ENCODE results near the gene SWAP70. TPM values are rescaled to one million over a fixed set of nuclear protein-coding genes. Genes with fewer than 3 reads are reported as not detected.
"Not testable (repeated sequence)": the region's sequence is repeated elsewhere in the genome, so short reads cannot be mapped to it uniquely, and the experiment has no call there.

Gene SWAP70
- polyA plus RNA-seq, 5 donors = 16.4 to 26.9 (median 24.9) TPM

DNA sequence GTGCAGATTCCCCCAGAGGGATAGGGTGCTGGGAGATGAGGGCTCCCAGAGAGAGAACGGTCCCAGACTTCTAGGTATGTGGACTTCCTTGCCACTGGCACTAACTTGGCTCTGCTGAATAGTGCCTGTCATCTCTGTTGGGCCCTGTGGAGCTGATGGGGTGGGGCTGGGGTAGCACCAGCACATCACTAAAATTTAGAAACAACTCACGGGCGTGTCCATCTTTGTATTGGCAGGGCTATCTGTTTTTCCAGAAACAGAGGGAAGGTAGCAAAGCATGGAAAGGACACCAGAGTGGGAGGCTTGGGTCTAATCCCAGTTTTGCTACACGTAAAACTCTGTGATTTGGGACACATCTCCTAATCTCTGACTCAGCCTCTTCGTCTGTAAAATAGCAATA is 25.8 kb downstream of the SWAP70 start:
- no peak for DNase-seq

DNA sequence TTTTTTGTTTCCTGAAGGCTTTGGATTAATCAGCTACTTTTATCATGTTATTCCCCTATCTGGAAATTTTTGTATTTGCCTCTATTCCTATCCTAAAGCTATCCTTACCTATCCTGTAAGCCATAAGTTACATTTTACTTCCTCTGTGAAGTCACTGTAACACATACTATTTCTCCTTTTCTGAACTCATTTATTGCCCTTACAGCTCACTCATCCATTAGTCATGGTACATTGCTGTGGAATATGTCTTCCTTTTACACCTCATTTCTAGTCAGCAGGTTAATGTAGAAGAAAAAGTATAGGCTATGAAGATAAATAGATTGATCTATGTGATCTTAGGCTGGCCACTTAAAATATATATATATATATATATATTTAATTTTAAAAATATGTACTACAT is 28.0 kb downstream of the SWAP70 start:
- no peak for DNase-seq

DNA sequence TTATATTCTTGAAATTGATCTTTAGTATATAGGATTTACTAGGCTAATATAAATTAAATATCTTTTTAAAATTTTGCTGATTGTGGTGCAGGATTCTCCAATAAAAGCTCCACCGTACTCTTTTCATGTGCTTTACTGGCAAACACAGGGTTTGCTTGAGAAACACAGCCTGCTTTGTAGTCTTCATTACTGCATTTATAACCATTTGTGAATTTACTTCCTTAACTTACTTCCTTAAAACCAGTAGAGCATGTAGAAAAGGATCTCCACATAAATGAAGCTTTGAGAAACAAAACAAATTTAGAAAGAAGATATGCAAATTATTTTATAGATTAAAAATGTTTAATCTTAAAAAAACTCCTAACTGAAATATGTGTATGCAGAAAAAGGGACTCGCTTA is 28.8 kb downstream of the SWAP70 start:
- DNase-seq = no peak

DNA sequence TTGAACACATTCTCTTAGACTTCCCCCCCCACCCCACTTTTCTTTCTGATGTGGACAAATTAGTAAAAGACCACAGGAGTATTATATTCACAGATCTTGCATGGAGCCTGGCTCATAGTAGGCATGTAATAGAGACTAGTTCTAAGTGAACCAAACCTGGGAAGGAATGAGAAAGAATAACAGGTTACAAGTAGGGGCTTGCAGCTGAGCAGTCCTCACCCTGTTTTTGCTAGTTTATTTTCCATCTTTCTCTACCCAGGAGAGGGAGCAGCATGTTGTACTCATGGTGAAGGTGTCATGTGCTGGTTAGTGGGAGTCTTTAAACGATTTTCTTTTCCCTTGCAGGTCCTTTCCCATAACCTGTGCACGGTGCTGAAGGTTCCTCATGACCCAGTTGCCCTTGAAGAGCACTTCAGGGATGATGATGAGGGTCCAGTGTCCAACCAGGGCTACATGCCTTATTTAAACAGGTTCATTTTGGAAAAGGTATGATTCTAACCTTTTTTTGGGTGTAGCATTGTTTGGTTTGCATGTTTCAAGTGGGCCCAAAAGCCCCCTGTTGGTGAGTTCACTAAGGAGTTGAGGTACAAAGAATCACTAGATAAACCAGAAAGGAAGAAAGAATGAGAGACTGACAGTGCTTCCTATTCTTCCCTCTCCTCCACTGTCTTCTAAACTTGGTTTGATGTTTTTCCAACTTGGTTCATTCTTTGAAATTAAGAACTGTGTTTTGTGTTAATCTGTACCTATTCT is 30.1 kb downstream of the SWAP70 start:
- DNase-seq = no peak

DNA sequence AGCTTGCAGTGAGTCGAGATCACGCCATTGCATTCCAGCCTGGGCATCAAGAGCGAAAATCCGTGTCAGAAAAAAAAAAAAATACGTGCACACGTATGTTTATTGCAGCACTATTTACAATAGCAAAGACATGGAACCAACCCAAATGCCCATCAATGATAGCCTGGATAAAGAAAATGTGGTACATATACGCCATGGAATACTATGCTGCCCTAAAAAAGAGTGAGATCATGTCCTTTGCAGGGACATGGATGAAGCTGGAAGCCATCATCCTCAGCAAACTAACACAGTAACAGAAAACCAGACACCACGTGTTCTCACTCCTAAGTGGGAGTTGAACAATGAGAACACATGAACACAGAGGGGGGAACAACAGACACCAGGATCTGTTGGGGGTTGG is 31.4 kb downstream of the SWAP70 start:
- DNase-seq = not testable (repeated sequence)

DNA sequence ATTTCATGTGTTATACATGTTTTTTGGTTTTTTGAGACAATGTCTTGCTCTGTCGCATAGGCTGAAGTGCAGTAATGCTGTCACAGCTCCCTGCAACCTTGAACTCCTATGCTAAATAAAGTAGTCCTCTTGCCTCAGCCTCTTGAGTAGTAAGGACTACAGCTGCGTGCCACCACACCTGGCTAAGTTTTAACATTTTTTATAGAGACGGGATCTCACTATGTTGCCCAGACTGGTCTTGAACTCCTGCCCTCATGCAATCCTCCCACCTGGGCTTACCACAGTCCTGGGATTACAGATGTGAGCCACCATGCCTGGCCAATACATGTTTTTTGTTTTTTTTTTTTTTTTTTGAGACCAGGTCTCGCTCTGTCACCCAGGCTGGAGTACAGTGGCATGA is 33.9 kb downstream of the SWAP70 start:
- DNase-seq = no peak

DNA sequence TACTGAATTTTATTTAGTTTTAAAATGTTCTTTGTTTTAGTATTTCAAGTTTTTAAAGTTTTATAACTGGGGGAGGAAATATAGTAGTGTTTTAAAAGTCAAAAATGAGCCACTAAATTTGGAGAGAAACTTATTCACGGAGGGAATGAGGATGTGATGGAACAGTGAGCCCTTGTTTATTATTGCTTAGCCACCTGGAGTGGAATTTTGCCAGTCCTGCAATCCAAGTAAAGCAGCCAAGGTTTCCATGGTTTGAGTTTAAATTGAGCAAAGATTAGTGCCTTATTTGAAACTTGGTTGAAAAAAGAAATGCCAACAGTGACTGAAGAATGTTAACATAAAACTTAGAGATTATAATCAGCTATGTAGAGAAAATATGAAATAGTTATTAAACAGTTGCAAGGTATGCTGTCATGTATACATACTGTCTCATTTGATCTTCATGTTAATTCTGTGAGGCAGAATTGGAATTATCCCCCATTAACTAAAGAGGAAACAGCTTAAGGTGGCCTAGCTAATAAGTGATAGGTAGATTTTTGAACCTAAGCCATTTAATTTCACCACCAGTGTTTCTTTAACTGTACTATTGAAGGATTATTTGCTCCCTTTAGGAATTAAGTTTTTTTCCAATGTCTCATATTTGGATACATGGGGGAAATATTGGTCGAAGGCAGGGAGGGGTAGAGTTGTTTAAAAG is 36.4 kb downstream of the SWAP70 start:
- DNase-seq = no peak

DNA sequence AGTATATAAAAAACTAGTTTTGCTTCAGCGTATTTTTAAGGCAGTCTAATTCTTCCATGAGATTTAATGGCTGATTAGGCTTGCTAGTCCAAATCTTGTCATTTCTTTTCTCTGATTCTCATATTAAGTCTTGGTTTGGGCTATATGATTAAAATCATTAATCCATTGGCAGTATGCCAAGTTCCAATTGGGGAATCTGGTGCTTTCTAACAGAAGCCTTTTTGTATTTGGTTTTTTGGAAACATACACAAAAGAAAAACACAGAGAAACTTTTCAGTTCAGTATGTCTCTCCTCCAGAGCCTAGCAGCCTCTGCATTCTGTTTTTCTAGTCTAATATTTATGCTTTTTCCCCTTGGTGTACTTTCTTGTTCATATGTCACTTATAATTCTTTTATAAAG is 37.9 kb downstream of the SWAP70 start:
- no peak for DNase-seq

DNA sequence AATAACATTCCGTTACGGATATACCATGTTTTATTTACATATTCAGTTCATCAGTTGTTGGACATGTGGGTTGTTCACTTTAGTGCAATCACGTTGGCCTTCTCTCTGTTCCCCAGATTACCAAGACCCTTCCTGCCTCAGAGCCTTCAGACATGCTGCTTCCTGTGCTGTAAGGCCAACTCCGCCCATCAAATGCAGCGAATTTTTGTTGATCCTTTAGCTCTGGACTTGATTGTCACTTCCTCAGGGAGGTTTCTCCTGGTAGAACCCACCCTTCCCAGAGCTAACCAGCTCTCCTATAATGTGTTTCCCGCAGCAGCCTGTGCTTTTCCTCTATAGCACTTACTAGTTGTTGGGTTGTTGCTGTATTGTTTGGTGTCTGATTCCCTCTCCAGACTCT is 39.4 kb downstream of the SWAP70 start:
- no peak for DNase-seq

DNA sequence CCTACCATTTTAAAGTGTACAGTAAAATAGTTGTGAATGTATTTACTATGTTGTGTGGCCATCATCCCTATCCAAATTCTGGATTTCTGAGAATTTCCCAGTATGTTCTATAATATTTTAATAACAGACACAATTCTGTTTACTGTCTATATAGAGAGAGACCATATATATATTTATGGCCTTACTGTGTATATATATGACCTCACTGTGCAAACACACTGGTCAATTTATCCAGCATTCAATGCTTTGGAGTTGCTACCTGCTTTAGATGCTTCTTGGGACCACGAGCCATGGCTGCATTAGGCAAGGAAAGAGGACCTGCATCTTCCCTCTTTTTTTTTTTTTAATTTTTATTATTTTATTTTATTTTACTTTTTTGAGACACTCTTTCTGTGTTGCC is 40.2 kb downstream of the SWAP70 start:
- no peak for DNase-seq

DNA sequence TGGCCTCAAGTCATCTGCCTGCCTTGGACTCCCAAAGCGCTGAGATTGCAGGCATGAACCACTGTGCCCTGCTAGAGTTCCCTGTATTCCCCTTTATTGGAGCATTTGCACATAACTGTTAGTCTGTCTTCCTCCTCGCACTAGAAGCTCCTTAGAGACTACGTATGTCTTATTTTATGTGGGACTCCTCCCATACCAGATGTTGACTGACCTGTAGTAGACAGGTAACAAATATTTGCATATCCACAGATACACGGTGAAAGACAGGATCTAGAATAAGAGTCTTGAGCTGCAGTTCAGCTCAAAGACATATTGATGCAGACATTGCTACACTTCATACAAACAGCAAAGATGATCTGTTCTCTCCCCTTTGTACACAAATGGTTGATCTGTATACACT is 40.7 kb downstream of the SWAP70 start:
- DNase-seq = no peak

DNA sequence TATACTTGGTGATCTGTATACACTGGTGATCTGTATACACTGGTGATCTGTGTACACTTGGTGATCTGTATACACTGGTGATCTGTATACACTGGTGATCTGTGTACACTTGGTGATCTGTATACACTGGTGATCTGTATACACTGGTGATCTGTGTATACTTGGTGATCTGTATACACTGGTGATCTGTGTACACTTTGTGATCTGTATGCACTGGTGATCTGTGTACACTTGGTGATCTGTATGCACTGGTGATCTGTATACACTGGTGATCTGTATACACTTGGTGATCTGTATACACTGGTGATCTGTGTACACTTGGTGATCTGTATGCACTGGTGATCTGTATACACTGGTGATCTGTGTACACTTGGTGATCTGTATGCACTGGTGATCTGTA is 41.5 kb downstream of the SWAP70 start:
- DNase-seq = not testable (repeated sequence)

DNA sequence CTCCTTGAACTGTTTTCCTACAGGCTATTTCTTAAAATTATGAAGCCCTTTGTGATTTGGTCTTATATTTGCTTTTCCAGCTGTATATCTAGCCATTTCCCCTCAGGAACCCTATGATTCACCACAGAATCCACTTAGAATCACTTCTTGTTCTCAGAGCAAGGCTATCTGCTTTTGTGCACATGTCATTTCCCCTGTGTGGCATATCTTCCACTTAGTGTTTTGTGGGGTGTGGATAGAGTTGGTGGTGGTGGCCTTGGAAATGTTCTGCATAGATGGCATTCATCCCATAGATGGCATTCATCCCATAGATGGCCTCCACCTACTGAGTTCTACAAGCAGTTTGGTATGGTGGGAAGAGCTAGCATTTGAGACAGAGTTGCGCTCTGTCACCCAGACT is 44.7 kb downstream of the SWAP70 start:
- DNase-seq = no peak

DNA sequence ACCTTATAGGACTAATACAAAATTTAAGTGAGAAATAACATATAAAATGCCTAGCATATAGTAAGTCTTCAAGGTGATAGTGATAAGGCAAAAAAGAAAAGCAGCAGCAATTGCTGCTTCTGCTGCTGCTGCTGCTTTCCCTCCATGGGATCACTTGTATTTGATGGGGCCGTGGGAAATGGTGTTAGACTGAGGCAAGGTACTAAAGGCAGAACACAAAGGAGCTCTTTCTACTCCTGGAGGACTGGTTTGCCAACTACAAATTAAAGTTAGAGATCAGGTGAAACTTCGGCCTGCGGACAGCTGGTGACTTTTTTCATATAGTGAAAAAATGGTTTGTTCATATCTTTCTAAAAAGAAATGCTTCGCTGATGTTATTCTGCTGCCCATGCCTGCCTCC is 46.3 kb downstream of the SWAP70 start:
- no peak for DNase-seq

DNA sequence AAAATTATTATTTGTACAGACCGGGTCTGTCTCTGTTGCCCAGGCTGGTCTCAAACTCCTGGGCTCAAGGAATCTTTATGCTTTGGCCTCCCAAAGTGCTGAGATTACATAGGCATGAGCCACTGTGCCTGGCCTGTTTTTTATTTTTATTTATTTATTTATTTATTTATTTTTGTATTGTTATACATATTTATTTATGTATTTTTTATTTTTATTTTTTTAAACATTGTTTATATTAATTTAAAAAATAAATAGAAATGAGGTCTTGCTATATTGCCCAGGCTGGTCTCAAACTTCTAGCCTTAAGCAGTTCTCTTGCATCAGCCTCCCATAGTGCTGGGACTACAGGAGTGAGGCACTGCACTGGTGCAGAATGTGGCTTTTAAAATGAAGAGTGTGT is 47.0 kb downstream of the SWAP70 start:
- no peak for DNase-seq

DNA sequence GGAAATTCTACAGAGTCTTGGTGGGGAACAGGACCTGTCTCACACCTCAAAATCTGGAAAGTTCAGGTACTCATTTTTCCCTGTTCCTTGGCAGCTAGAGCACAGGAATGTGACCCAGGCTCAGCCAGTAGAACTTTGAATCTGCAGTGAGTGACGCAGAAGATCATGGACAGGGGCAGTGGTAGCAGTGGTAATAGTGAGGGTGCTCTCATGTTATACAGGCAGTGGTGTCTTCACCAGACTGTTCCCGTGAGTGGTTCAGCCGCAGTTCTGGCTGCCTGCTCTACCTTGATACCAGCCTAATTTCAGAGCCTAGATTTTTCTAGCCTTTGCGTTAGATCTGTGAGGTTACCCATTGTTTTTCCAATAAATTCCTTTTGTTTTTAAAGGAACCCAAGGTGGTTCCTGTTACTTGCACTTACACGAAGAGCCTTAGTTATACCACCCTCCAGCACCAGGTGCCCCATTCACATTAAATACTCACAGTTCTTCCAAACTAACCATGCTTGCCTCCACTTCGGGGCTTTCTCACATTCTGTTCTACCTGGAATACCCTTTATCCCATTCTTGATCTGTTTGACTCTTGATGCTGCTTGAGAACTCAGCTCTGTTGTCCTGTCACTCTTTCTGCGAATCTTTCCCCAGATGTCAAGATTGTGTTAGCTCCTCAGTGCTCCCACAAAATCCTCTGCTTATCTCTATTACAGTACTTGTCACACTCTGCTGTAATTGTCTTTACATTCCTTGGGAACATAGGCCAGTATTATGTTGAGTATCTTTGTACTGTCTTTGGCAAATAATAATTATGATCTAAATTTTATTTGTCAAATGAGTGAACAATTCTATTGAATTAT is 47.8 kb downstream of the SWAP70 start:
- DNase-seq = no peak

DNA sequence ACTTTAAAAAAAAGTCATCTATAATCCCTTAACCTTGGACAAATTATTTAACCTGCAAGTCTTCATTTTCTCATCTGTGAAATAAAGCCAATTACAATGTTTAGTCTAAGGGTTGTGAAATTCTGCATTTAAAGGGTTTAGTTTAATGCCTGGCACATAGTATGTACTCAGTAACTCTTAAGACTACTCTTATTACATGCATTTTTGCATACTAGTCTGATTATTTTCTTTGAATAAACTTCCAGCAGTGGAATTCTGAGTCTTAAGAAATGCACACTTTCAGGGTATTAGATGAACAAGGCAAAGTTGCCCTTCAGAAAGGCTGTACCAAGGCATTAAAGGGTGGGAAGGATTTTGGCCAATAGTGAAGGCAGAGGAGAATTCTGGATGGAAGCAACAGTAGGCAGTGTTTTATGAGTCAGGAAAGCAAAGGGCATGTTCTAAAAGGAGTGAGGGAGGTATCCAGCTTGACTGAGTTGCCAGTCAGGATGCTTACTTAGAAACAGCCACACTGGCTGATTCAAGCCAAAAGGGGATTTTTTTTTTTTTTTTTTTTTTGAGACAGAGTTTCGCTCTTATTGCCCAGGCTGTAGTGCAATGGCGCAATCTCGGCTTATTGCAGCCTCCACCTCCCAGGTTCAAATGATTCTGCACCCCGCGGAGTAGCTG is 50.5 kb downstream of the SWAP70 start:
- DNase-seq = no peak

DNA sequence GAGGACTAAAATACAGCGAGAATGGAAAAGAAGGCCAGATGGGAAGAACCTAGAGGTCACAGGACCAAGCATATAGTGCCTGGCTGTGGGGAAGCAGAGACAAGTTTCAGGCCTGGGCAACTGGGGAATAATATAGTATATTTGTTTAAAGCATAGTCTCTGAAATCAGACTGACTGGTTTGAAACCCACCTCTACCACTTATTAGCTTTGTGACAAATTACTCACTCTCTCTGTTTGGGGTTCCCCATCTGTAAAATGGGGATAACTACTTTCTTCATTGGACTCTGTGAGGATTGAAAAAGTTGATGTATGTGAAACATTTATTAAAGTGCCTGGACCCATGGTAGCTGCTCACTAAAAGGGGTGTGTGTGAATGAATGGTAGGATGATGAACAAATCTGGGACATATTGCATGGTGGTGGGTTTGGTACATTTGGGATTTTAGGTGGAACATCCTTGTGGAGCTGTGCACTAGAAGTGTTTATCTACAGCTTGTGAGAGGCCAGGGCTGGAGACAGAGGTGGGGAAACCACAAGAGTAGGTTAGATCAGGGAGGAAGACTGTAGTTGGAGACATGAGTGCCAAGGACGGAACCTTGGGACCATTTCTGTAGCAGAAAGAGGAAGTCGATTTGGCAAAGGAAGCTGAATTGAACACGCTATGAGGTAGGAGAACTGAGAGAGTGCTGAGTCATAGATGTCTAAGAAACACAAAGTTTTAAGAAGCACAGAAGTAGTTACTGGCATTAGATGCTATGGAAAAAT is 52.6 kb downstream of the SWAP70 start:
- DNase-seq = no peak

DNA sequence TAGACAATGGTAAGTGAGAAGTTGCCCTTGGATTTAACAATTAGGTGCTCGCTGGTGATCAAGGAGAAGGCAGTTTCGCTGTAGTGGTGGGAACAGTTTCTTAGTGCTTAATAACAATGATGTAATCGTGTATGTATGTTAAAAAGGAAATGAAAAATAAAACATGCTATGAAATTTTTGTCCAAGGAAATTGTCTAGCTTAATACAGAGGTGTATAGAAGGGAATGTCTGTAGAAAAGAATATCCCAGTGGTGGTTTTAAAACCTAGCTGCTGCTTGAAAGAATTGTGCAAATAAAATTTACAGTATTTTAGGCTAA is 53.1 kb downstream of the SWAP70 start:
- no peak for DNase-seq

DNA sequence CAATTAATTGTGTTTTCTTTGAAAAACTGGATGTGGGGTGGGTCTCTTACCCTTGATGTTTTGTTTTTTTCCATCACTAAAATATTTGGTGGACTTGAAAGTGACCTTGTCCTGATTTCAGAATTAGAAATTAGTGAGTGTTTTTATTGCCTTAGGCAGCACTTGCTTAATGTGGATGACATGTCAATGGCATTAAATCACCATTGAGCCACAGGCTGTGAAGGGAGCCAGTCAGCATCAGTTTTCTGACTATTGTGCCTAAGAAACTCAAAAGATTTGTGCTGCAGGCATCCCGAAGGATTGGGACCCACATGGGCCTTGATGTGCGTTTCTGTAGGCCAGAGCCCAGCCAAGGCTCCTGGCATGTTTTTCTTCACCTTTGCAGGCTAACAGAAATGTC is 53.8 kb downstream of the SWAP70 start:
- DNase-seq = no peak

DNA sequence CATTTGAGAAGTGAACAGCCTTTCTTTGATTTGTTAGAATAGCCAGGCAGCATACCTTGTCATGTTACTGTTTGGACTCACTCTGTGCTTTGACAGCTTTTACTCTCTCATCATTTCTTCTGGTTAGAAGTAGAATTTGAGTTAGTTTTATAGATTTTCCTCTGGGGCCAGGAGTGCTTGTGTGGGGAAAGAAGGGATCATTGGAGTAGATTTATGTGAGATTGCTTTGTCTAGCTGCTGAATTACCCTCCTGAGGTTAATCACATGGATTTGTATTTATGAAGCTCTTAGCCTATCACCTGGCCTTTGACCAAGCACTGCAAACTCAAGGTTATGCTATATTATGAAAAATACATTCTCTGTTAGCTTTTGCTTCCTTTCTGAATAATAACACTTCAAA is 54.3 kb downstream of the SWAP70 start:
- DNase-seq = no peak
